Activated T-helper 17 cell treated with anti-CD3 and anti-CD28 coated beads, Interleukin-2, amount 50 U/mL, for 72 hours (primary cell): ENCODE measurements around the gene P2RY12. TPM values are rescaled to one million over a fixed set of nuclear protein-coding genes. Genes with fewer than 3 reads are reported as not detected.

Experiments
- ATAC-seq: fragments of 150-1000 bp; cut with Tn5 transposase; replicated peaks from 2 replicates; pipeline ENCODE4 v1.10.0; 2021; ENCODE audit warnings: mild to moderate bottlenecking, moderate library complexity
- H3K27ac Mint-ChIP-seq: one replicate; pipeline ENCODE4 v1.8.0; 2022; ENCODE audit warnings: mixed read lengths
- H3K27me3 Mint-ChIP-seq: one replicate; pipeline ENCODE4 v1.8.0; 2022; ENCODE audit warnings: mixed read lengths
- H3K36me3 Mint-ChIP-seq: one replicate; pipeline ENCODE4 v1.8.0; 2022; ENCODE audit warnings: low read depth, mild to moderate bottlenecking, mixed read lengths
- H3K4me1 Mint-ChIP-seq: one replicate; pipeline ENCODE4 v1.8.0; 2022; ENCODE audit warnings: mixed read lengths
- H3K4me3 Mint-ChIP-seq: one replicate; pipeline ENCODE4 v1.8.0; 2022; ENCODE audit warnings: mild to moderate bottlenecking, mixed read lengths
- H3K9me3 Mint-ChIP-seq: one replicate; pipeline ENCODE4 v1.8.0; 2022; ENCODE audit warnings: mixed read lengths
- total RNA-seq, 2 donors: library from RNA; stranded (reverse); gene quantifications; one replicate each; pipeline ENCODE4 v1.2.3, GENCODE V29; 2022

P2RY12 gene
- total RNA-seq, 2 donors from 2014 or later = not detected

- no peaks in the 10 kb centered on the region for H3K9me3 Mint-ChIP-seq
- H3K36me3 Mint-ChIP-seq = no peaks in the 10 kb centered on the region
- peaks cover 22% of the 10 kb centered on the region for H3K27me3 Mint-ChIP-seq
- no peak for ATAC-seq
- H3K4me3 Mint-ChIP-seq = peak overlapping the region; percentile 11
- no peak overlapping the region for H3K27ac Mint-ChIP-seq
- H3K4me1 Mint-ChIP-seq = peaks cover 5% of the 10 kb centered on the region
Measured at GRCh38 chr3:151346292-151346691, 38.3 kb downstream of the P2RY12 start.

GRCh38 chr3:151345859-151346258 lies 38.7 kb downstream of the P2RY12 start:
- peaks cover 19% of the 10 kb centered on the region for H3K27me3 Mint-ChIP-seq
- no peaks in the 10 kb centered on the region for H3K36me3 Mint-ChIP-seq
- no peaks in the 10 kb centered on the region for H3K9me3 Mint-ChIP-seq
- peaks cover under 1% of the 10 kb centered on the region for H3K4me1 Mint-ChIP-seq
- H3K27ac Mint-ChIP-seq = no peak overlapping the region
- no peak for ATAC-seq
- H3K4me3 Mint-ChIP-seq = peak overlapping the region; percentile 11

GRCh38 chr3:151331696-151332095 lies 52.9 kb downstream of the P2RY12 start:
- no peak overlapping the region for H3K27ac Mint-ChIP-seq
- ATAC-seq = no peak

GRCh38 chr3:151330899-151331298 lies 53.7 kb downstream of the P2RY12 start:
- Mint-ChIP-seq H3K27me3 (peaks cover 19% of the 10 kb centered on the region), H3K27ac (no peak overlapping the region), H3K4me3 (no peak overlapping the region), H3K36me3 (no peaks in the 10 kb centered on the region), H3K4me1 (no peaks in the 10 kb centered on the region), H3K9me3 (no peaks in the 10 kb centered on the region)
- ATAC-seq = no peak

More at GRCh38 chr3:151331696-151332095, 52.9 kb downstream of the P2RY12 start:
- H3K27me3 Mint-ChIP-seq = peaks cover 17% of the 10 kb centered on the region
- no peaks in the 10 kb centered on the region for H3K9me3 Mint-ChIP-seq
- H3K4me1 Mint-ChIP-seq = no peaks in the 10 kb centered on the region
- no peak overlapping the region for H3K4me3 Mint-ChIP-seq
- no peaks in the 10 kb centered on the region for H3K36me3 Mint-ChIP-seq

GRCh38 chr3:151330379-151330778 lies 54.2 kb downstream of the P2RY12 start:
- H3K9me3 Mint-ChIP-seq = no peaks in the 10 kb centered on the region
- H3K4me3 Mint-ChIP-seq = no peak overlapping the region
- ATAC-seq = no peak
- no peaks in the 10 kb centered on the region for H3K36me3 Mint-ChIP-seq
- H3K27ac Mint-ChIP-seq = no peak overlapping the region
- no peaks in the 10 kb centered on the region for H3K4me1 Mint-ChIP-seq
- peaks cover 18% of the 10 kb centered on the region for H3K27me3 Mint-ChIP-seq

GRCh38 chr3:151329363-151329762 lies 55.2 kb downstream of the P2RY12 start, which contains the start of gene P2RY13:
P2RY13 (minus strand) TSS chr3:151329549; CDS start chr3:151329528, 21 bp downstream.
- no peak for ATAC-seq
- Mint-ChIP-seq H3K4me1 (no peaks in the 10 kb centered on the region), H3K9me3 (no peaks in the 10 kb centered on the region), H3K4me3 (peak within 1 kb of the TSS; percentile 59), H3K27me3 (peaks cover 18% of the 10 kb centered on the region), H3K36me3 (no peaks in the 10 kb centered on the region), H3K27ac (peak within 1 kb of the TSS; percentile 62)

GRCh38 chr3:151328298-151328995 lies 56.1 kb downstream of the P2RY12 start:
- Mint-ChIP-seq H3K4me3 (peak overlapping the region; percentile 59), H3K27ac (peak overlapping the region; percentile 62), H3K9me3 (peaks cover under 1% of the 10 kb centered on the region), H3K27me3 (peaks cover 19% of the 10 kb centered on the region), H3K4me1 (peaks cover 3% of the 10 kb centered on the region), H3K36me3 (no peaks in the 10 kb centered on the region)
- peak; percentile 90 for ATAC-seq

- no peak for ATAC-seq
- H3K36me3 Mint-ChIP-seq = no peaks in the 10 kb centered on the region
- H3K4me1 Mint-ChIP-seq = peaks cover 8% of the 10 kb centered on the region
- peak overlapping the region; percentile 59 for H3K4me3 Mint-ChIP-seq
- peaks cover 23% of the 10 kb centered on the region for H3K27me3 Mint-ChIP-seq
- no peak overlapping the region for H3K27ac Mint-ChIP-seq
- peaks cover 6% of the 10 kb centered on the region for H3K9me3 Mint-ChIP-seq
Measured at GRCh38 chr3:151327571-151328198, 56.9 kb downstream of the P2RY12 start.

- Mint-ChIP-seq H3K36me3 (no peaks in the 10 kb centered on the region), H3K4me3 (no peak overlapping the region), H3K27me3 (peaks cover 14% of the 10 kb centered on the region), H3K9me3 (peaks cover 6% of the 10 kb centered on the region), H3K27ac (no peak overlapping the region), H3K4me1 (peaks cover 13% of the 10 kb centered on the region)
- ATAC-seq = no peak
Measured at GRCh38 chr3:151322511-151322910, 62.0 kb downstream of the P2RY12 start.

- no peak for ATAC-seq
- Mint-ChIP-seq H3K9me3 (peaks cover 6% of the 10 kb centered on the region), H3K4me1 (peaks cover 13% of the 10 kb centered on the region), H3K4me3 (no peak overlapping the region), H3K27ac (no peak overlapping the region), H3K36me3 (no peaks in the 10 kb centered on the region), H3K27me3 (peaks cover 14% of the 10 kb centered on the region)
Measured at GRCh38 chr3:151321526-151321925, 63.0 kb downstream of the P2RY12 start.

GRCh38 chr3:151320131-151320530 lies 64.4 kb downstream of the P2RY12 start:
- peaks cover 6% of the 10 kb centered on the region for H3K9me3 Mint-ChIP-seq
- H3K4me3 Mint-ChIP-seq = peak overlapping the region; percentile 45
- H3K27me3 Mint-ChIP-seq = peaks cover 10% of the 10 kb centered on the region
- ATAC-seq = no peak
- no peaks in the 10 kb centered on the region for H3K36me3 Mint-ChIP-seq
- peak overlapping the region; percentile 40 for H3K27ac Mint-ChIP-seq
- peaks cover 13% of the 10 kb centered on the region for H3K4me1 Mint-ChIP-seq

GRCh38 chr3:151319628-151320027 lies 64.9 kb downstream of the P2RY12 start:
- peak overlapping the region; percentile 40 for H3K27ac Mint-ChIP-seq
- peaks cover 6% of the 10 kb centered on the region for H3K9me3 Mint-ChIP-seq
- ATAC-seq = no peak
- no peaks in the 10 kb centered on the region for H3K36me3 Mint-ChIP-seq
- peaks cover 10% of the 10 kb centered on the region for H3K27me3 Mint-ChIP-seq
- H3K4me3 Mint-ChIP-seq = peak overlapping the region; percentile 45
- H3K4me1 Mint-ChIP-seq = peaks cover 13% of the 10 kb centered on the region

- no peaks in the 10 kb centered on the region for H3K36me3 Mint-ChIP-seq
- H3K27me3 Mint-ChIP-seq = peaks cover 10% of the 10 kb centered on the region
- no peak for ATAC-seq
- peak overlapping the region; percentile 45 for H3K4me3 Mint-ChIP-seq
- H3K27ac Mint-ChIP-seq = no peak overlapping the region
- H3K9me3 Mint-ChIP-seq = peaks cover 6% of the 10 kb centered on the region
- H3K4me1 Mint-ChIP-seq = peaks cover 13% of the 10 kb centered on the region
Measured at GRCh38 chr3:151318991-151319390, 65.6 kb downstream of the P2RY12 start.

GRCh38 chr3:151318313-151318712 lies 66.2 kb downstream of the P2RY12 start:
- no peaks in the 10 kb centered on the region for H3K36me3 Mint-ChIP-seq
- peaks cover 9% of the 10 kb centered on the region for H3K4me1 Mint-ChIP-seq
- peaks cover 7% of the 10 kb centered on the region for H3K27me3 Mint-ChIP-seq
- peak overlapping the region; percentile 46 for H3K27ac Mint-ChIP-seq
- no peak for ATAC-seq
- peaks cover 4% of the 10 kb centered on the region for H3K9me3 Mint-ChIP-seq
- peak overlapping the region; percentile 28 for H3K4me3 Mint-ChIP-seq
